ENCODE data around the gene CLEC2B.
"Not testable (repeated sequence)": the region's sequence is repeated elsewhere in the genome, so short reads cannot be mapped to it uniquely, and the experiment has no call there.

CLEC2B gene

DNA sequence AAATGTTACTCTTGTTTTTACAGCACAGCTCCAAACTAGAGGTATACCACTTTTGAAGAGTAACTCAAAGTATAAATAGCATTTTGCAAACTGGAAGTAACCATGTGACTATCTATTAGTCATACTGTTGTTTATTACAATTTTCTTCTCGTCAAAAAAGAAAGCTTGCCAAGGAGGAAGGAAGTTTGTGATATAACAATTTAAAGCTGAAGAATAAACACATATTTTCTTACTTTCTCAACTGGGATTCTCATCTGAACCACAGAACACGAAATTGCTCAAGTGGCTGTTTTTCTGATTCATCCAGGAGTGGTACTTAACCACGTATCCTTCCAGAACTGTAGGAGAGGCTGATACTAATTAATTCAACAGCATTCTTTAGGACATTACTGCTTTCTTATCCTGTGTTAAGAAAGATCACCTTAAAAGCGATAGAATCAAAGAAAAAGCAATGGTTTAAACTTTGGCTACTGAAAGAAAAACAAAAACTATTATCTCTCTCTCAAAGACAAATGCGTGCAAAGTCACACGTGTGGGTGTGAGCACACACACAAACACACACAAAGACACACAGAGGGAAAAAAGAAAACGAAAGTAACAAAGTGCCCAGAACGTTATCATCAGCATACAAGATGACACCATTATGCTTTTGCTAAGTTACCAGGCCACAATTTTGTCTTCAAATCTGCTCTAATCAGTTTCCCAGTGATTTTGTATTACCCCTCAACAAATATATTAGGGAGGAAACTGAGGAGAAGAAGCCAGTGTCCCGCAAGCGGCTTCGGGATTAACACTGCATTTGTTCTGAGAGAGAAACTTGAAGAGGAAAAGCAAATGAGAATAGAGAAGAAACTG, at the start of gene CLEC2B:
CLEC2B (minus strand) TSS at position 48 of the 855 bp plus-strand sequence.
- no peak for DNase-seq

DNA sequence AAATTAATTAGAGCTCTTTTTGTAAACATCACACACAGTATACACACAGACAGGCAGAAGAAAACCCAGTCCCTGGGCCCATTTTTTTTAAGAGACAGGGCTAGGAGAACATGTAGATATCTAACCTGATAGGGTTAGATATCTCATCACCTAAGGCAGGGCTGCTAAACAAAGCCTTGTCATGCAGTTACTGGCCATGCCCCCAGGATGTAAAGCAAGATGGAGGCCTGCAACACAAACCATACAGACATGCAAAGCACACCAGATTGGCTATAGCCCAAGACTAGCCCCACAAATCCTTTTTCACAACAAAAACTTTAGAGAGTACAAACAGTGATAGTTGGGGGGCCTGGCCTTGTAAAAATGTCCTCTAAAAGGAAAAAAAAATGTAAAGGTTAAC, 42.6 kb upstream of the CLEC2B start:
- DNase-seq: no peak

DNA sequence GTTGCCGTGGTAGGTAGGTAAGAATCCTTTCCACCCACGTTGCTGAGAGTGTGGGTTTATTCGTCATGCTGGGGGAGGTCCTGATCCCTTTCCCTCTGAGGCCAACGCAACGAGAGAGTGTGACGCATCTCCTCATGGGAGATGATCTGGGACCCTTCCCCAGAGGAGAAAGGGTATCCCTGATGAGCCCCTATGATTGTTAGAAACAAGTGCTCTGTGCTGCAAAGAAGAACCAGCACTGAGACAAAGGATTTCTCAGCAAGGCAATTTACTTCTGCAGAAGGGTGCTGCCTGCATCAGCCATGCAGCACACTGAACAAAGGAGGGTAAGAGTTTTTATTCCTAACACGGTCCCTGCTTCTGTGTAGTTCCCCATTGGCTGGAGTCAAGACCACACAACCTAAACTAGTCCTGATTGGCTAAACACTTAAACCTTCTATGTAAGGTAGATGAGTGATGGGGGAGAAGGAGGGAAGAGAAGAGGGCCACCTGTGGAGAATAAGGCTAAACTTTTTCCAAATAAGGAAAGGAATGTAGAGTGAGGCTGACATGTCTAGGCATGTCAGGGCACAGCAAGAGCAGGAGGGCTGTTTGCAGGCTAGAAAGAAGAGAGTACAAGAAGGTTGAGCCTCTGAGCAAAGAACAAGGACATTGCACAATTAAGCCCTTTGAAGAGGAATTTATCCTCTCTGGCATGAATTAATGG, 41.7 kb upstream of the CLEC2B start:
- DNase-seq: no peak

DNA sequence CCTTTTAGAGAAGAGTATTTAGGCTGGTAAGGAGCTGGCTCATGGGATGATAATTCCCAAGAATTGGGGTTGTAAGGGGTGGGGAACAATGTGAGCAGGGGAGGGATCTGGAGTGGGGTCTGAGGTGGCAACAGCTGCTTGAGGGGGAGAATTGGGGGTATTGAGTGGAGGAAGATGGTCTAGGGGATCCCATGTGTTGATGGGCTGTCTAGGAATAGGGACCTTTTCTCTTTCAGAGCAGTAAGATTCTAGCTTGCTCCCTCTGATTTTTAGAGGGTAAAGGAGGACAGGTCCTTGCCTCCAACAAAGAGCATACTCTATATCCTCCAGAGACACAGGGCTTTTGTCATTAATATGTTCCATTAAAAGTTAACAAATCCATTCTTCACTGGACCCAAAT, 40.6 kb upstream of the CLEC2B start:
- no peak for DNase-seq

DNA sequence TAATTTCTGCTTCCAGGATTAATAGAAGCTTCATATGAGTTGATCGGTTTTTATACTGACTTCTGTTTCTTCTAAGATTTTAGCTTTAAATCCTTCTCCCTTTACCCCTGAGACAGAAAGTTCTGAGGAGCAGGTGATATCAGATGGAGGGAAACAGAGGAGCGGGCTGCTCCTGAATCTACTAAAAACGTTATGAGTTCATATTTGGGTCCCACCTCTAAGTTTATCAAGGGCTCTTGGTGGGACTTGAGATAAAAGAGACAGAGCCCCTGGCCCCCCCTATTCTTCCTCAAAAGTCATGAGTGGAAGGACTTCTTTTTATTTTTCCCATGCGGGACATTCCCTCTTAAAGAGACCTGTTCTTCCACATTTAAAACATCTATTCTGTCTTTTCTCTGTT, 39.2 kb upstream of the CLEC2B start:
- no peak for DNase-seq

DNA sequence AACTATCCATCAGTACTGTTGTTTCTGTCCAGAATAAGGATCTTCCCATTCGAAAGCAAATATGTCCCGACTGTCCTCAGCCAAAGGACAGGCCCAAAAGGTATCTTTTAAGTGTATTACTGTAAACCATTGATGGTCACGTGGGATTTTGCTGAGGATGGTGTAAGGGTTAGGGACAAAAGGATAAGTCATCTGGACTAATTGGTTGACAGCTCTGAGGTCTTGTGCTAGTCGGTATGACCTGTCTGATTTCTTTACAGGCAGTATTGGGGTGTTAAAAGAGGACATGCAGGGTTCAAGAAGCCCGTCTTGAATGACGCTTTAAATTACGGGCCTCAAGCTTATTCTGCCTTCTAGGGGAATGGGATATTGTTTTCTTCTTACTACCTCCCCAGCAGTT, 38.6 kb upstream of the CLEC2B start:
- no peak for DNase-seq

DNA sequence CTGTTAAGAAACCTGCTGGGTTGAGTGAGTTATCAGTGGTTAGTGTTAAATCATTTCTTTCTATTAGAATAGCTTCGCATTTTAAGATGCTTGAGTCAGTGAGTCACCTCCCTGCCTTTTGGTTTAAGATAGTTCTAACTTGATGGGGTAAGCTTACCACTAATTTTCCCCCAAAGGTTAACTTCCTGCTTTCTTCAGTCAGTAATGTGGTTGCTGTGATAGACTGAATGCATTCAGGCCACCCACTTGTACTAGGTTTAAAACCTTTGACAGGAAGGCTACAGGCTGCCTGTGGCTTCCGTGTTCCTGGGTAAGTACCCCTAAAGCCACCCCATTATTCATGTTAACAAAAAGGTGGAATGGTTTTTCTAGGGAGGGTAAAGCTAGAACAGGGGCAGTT, 37.7 kb upstream of the CLEC2B start:
- DNase-seq: no peak

DNA sequence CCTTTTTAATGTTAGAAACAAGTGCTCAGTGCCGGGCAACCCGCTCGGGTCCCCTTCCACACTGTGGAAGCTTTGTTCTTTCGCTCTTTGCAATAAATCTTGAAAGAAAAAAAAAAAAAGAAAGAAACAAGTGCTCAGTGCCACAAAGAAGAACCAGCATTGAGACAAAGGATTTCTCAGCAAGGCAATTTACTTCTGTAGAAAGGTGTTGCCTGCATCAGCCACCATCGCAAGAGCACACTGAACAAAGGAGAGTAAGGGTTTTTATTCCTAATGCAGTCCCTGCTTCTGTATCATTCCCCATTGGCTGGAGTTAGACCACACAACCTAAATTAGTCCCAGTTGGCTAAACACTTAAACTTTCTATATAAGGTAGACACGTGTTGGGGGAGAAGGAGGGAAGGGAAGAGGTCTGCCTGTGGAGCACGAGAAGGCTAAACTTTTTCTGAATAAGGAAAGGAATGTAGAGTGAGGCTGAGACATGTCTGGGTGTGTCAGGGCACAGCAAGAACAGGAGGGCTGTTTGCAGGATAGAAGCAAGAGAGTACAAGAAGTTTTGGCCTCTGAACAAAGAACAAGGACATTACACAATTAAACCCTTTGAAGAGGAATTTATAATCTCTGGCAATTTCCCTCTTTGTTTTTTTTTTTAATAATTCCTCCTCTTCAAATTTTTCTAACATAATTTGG, 33.5 kb upstream of the CLEC2B start:
- no peak for DNase-seq

DNA sequence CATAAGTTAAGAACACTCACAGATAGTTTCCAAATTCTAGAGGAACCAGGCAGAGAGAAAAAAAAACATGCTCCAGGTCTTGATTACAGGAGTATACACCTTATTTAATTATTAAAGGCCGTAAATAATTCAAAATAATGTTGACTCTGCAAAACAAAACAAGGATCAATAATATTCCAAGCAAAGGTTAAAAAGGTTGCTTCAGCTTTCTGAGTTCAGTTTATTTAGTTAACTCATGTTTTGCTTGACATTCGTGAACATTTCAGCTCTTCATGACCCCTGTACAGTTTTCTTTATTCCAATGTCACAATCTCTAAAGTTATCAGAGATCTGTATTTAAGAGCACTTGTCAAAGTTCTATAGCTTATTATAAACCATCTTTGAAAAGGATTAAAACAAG, 31.8 kb upstream of the CLEC2B start:
- DNase-seq: no peak

DNA sequence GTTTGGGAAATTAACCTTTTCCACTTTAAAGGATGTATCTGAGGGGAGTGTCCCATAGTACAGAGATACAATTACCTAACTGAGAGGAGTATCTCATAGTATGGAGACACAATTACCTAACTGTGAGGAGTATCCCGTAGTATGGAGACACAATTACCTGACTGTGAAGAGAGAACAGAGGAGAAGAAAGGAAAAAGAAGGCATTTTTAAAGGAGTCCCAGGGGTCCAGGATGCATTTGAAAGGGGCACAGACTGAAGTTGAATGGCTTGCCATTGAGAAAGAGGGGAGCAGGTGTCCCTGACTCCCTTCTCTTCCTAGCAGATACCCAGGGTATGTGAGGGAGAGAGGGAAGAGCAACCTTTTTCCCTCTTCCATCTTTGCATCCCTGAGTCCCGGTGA, 30.1 kb upstream of the CLEC2B start:
- no peak for DNase-seq

DNA sequence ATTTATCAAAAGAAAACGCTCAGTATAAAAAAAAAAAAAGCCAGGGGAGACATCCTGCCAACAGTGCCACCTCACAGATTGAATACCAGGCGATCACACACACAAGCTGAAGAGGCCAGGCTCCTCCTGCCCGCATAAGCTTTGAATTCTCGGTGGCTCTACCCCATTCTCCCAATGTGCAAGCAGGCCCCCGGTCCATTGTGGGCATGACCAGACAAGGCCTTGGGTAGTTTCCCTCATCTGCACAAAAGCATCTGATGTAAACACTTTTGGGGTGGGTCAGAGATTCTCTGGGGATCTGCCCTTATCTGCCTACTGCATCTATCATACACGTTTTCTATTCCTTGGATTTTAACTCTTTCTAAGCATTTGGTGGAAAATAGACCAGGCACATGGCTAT, 28.4 kb upstream of the CLEC2B start:
- DNase-seq: no peak

DNA sequence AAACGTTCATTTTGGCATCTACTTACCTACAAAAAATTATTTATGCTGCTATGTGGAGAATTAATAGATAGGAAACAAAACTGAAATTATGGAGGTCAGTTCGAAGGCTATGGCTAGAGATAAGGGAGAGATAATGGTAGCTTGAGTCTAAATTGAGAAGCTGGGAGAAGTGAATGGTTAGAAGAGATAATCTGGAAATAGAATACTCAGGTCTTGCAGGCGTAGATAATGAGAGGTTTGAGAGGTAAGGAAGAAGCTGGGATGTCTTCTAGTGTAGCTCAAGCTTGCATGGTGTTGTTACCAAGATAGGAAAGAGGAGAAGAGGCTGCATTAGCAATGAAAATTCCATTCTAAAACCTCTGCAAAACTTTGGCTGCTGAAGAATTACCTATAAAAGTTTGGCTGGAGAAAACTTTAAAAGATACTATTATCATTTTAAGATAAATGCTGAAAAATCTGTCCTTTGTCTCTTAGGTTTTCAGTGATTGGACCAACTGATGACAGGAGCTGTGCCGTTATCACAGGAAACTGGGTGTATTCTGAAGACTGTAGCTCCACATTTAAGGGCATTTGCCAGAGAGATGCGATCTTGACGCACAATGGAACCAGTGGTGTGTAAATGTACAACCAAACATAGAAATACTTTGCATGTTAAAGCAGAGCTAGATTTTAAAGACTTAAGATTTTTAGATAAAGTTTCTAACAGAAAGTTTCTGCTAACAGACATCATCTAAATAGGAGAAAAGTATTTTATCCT, 26.2 kb upstream of the CLEC2B start:
- DNase-seq: no peak

DNA sequence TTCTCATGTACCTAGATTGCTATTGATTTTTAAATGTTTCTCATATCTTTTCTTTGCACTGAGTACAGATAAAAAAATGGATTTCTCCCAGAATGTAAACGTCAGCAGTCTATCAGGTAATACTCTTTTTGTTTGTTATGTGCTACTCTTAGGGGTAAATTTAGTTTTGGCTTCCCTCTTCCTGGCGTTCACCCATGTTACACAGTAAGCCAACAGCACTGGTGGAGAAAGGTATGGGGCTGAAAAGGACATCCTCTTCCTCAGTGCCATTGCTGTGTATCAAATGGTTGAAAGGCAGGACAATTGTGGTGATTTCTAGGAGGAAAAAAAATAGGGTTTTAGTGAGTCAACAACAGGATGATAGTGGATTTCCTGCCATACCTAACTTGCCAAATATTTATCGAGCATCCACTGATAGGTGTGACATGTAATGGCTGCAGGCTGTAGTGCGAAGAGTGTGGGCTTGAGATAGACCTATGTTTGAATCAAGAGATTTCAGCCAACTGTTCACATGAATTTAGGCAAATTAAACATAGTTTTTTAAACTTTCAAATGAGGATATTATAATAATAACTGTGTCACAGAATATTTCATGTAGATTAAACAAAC, 19.6 kb upstream of the CLEC2B start:
- DNase-seq: no peak

DNA sequence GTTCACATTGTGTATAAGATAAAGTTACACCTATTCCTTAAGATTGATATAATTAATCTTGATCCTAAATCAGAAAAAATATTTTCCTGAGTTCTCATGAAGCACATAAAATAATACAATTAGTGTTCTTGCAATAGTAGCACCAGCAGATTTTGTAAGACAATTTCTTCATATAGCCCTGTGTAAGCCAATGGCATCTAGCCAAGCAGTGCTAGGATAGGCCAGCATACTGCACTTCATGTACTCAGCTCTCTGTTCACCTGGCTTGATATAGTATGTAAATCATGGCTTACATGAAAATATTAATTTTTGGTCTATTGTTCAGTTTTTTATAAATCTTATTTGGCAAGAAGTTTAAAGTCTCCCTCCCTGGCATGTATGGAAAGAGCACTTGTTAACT, 14.0 kb upstream of the CLEC2B start:
- no peak for DNase-seq

DNA sequence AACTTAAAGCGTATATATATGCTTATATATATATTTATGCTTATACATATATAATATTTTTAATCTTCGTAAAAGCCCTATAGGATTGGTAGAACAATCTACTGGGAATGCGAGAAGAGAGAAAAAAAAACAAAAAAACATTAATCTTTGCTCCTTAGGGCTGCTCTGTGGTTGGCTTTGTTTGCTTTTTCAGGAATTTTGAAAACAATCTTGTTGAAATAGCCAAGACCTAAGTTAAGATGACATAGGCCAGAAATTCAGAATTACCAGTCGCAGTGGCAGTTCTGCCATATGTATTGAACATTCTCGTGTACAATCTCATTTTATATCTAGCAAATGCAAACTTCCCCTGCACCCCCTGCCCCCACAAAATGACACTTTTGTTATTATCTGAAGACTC, 12.8 kb upstream of the CLEC2B start:
- DNase-seq: no peak

DNA sequence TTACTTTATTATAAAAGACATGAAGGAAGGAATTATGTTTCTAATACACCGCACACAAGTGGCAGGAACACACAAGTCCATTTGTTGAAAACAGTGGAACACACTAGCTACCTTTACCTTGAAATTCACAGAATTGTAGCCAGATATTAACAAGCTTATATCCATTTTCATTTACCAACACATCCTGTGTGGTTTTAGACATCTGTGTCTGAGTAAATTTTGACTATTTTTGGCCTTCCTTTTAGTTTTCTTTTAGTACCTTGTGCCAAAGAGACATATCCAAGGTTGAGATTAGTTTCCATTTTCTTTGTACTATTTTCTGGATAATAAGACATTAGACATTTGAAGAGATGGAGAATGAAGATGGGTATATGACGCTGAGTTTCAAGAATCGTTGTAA, 12.1 kb upstream of the CLEC2B start, which contains the start of gene KLRF2:
KLRF2 (plus strand) TSS at position 244 of the 400 bp plus-strand sequence; CDS start at position 351, 107 bp downstream.
- no peak for DNase-seq

DNA sequence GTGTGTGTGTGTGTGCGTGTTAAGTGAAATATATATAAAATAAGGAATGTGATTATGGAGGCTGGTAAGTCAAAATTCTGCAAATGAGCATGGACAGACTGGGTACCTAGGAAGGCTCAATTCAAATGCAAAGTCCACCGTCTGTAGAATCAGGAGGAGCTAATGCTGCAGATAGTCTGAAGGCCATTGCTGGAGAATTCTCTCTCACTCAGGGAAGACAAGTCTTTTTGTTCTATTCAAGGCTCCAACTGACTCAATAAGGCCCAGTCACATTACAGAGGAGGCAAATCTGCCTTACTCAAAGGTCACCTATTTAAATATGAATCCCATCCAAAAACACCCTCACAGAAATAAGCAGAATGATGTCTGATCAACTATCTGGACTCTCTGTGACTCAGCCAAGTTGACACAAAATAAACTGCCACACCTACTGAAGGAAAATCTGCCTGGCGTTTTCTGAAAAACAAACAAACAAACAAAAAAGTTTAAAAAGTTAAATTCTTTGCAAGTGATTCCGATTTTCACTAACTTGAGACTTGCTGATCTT, 11.5 kb upstream of the CLEC2B start:
- DNase-seq: no peak

DNA sequence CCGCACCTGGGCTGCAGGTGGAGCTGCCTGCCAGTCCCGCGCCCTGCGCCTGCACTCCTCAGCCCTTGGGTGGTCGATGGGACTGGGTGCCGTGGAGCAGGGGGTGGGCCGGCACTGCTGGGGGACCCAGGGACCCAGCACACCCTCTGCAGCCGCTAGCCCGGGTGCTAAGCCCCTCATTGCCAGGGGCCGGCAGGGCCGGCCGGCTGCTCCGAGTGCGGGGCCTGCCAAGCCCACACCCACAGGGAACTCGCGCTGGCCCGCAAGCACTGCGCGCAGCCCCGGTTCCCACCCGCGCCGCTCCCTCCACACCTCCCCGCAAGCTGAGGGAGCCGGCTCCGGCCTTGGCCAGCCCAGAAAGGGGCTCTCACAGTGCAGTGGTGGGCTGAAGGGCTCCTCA, 7.0 kb upstream of the CLEC2B start:
- DNase-seq: not testable (repeated sequence)

DNA sequence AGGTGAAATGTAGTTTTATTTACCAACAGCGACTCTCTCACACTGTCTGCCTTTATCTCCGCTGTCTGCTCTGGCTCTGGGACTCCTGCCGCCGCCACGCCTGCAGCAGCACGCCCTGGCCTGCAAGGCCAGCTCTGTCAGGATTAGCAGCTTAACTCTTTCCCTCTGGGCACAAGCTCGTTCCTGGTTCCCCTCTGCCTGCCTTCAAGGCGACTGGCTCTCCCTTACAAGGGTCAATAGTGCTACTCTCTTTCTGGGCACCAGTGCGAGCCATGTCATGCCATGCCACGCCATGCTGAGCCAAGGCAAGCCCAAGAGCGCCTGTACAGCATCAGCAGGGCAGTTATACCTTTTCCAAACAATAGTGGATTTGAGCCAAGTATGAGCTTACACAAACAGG, 3.6 kb upstream of the CLEC2B start:
- no peak for DNase-seq

DNA sequence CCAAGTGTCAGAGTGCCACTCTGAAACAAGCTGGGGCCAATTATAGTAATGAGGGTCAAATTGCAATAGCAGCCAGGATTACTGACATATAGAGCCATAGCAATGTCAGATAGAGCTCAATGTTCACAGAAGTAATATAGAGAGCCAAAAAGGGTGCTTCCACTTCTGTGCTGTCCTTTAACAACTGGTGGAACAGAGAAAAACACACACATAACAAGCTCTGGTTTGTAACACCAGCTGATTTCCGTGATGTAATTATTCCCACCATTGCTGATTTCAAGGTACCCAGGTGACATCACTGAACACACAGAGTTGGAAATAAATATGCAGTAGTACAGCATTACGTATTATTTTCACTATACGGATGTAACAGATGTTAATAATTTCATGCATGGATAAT, 3.0 kb upstream of the CLEC2B start:
- no peak for DNase-seq

DNA sequence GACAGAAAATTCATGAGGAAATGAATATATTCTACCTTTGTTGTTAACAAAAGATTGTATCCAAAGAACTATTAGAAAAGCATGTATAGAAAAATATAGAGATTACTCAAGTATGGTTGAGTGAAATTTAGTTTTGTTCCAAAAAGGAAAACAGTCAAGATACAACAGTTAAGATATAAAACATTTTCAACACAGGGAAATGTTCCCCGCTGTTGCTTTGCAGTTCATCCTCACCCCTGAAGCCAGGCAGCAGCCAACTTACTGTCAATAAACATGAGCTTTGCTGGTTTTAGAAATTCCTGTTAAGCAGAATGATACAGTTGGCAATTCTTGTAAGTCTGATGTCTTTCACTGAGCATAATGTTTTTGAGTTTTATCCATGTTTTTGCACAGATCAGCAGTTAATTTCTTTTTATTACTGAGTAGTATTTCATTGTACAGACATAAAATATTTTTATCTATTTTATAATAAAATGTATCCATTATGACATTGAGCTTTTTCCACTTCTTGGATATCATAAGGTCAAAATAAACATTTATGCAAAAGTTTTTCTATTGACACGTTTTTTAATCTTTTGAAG, 1.2 kb upstream of the CLEC2B start:
- DNase-seq: no peak

DNA sequence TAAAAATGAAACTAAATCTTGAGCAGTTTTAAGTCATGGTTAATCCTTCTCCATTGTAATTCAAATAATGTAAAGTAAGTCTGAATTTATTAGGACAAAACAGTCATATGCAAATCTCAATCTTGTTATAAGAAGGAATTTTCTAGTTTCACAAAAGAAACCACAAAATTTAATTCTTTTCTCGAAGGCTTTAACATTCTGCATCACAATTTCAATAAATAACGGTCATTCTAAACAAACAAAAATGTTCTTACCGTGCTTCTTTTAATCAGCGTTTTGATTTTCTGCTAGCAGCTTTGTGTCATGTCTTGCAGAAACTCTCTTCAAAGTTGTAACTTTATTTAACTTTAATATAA, 225 bp downstream of the CLEC2B start:
- no peak for DNase-seq

All from NCI-H526 treated with DMSO at 0.1 percent for 48 hours (cell line).